ENCODE results near the gene SHISA5.

SHISA5 gene

GRCh38 chr3:48429960-48430707 lies 73.8 kb downstream of the SHISA5 start, which contains the start of gene PLXNB1:
Gene PLXNB1, minus strand, starts transcription at chr3:48430086. Its CDS starts 5,475 bp downstream, at chr3:48424611.
- H3K27ac ChIP-seq (ENCODE audit: low read length) = no peak within 1 kb of the TSS; the same call in 1 of the 2 replicates
- DNase-seq = peak; percentile 39

GRCh38 chr3:48429317-48429959 lies 74.5 kb downstream of the SHISA5 start:
- Histone ChIP-seq H3K36me3 (ENCODE audit: insufficient read depth, low read length) (peaks cover 25% of the 10 kb centered on the region), H4K20me1 (ENCODE audit: insufficient read depth, low read length) (peaks cover 5% of the 10 kb centered on the region), H3K9me3 (ENCODE audit: insufficient read depth, low read length, severe bottlenecking) (no peaks in the 10 kb centered on the region), H3K9ac (ENCODE audit: low read depth, low read length) (peak overlapping the region; percentile 71), H3K4me3 (ENCODE audit: low read depth in 1 of 2, low read length in 2 of 2) (peak overlapping the region; percentile 26 to 62; a peak in 3 of 4 replicates), H3K27me3 (ENCODE audit: insufficient read depth, low read length, poor library complexity) (peaks cover 19% of the 10 kb centered on the region), H3K4me1 (ENCODE audit: insufficient read depth, low read length) (peaks cover 26% of the 10 kb centered on the region), H3K4me2 (ENCODE audit: insufficient read depth, low read length) (peak overlapping the region; percentile 80), H2AFZ (ENCODE audit: low read depth, low read length) (peak overlapping the region; percentile 72), H3K27ac (ENCODE audit: low read length) (no peak overlapping the region; the same call in 1 of the 2 replicates), H3K79me2 (ENCODE audit: insufficient read depth, low read length) (no peaks in the 10 kb centered on the region)
- peak; percentile 73 for ATAC-seq (ENCODE audit: insufficient read depth, low read depth)
- TF ChIP-seq EZH2 (IDR thresholded peaks at IDR 0.05; ENCODE audit: borderline replicate concordance, low read depth, low read length, severe bottlenecking) (no peak), CTCF (IDR thresholded peaks at IDR 0.05; ENCODE audit: borderline replicate concordance, extremely low read depth, low read length, poor library complexity, severe bottlenecking) (no peak)
- peak; percentile 65 for DNase-seq

More at GRCh38 chr3:48429960-48430707, 73.8 kb downstream of the SHISA5 start, which contains the start of gene PLXNB1:
- H2AFZ ChIP-seq (ENCODE audit: low read depth, low read length) = peak within 1 kb of the TSS; percentile 72
- peaks cover 19% of the 10 kb centered on the region for H3K27me3 ChIP-seq (ENCODE audit: insufficient read depth, low read length, poor library complexity)
- no peaks in the 10 kb centered on the region for H3K79me2 ChIP-seq (ENCODE audit: insufficient read depth, low read length)
- peak; percentile 17; the same call in 2 of the 3 replicates for ATAC-seq (ENCODE audit: insufficient read depth, low read depth)
- H4K20me1 ChIP-seq (ENCODE audit: insufficient read depth, low read length) = peaks cover 6% of the 10 kb centered on the region
- H3K4me1 ChIP-seq (ENCODE audit: insufficient read depth, low read length) = peaks cover 26% of the 10 kb centered on the region
- peaks cover 27% of the 10 kb centered on the region for H3K36me3 ChIP-seq (ENCODE audit: insufficient read depth, low read length)
- H3K9ac ChIP-seq (ENCODE audit: low read depth, low read length) = peak within 1 kb of the TSS; percentile 71
- H3K4me3 ChIP-seq (ENCODE audit: low read depth in 1 of 2, low read length in 2 of 2) = peak within 1 kb of the TSS; percentile 26 to 62; a peak in 3 of 4 replicates
- TF ChIP-seq CTCF (IDR thresholded peaks at IDR 0.05; ENCODE audit: borderline replicate concordance, extremely low read depth, low read length, poor library complexity, severe bottlenecking) (no peak), EZH2 (IDR thresholded peaks at IDR 0.05; ENCODE audit: borderline replicate concordance, low read depth, low read length, severe bottlenecking) (no peak)
- peak within 1 kb of the TSS; percentile 80 for H3K4me2 ChIP-seq (ENCODE audit: insufficient read depth, low read length)
- H3K9me3 ChIP-seq (ENCODE audit: insufficient read depth, low read length, severe bottlenecking) = no peaks in the 10 kb centered on the region

GRCh38 chr3:48428572-48429316 lies 75.2 kb downstream of the SHISA5 start:
- no peaks in the 10 kb centered on the region for H3K9me3 ChIP-seq (ENCODE audit: insufficient read depth, low read length, severe bottlenecking)
- H3K79me2 ChIP-seq (ENCODE audit: insufficient read depth, low read length) = no peaks in the 10 kb centered on the region
- peak overlapping the region; percentile 26 to 62; a peak in 3 of 4 replicates for H3K4me3 ChIP-seq (ENCODE audit: low read depth in 1 of 2, low read length in 2 of 2)
- H3K36me3 ChIP-seq (ENCODE audit: insufficient read depth, low read length) = peaks cover 20% of the 10 kb centered on the region
- TF ChIP-seq CTCF (IDR thresholded peaks at IDR 0.05; ENCODE audit: borderline replicate concordance, extremely low read depth, low read length, poor library complexity, severe bottlenecking) = no peak
- peak; percentile 90 for TF ChIP-seq EZH2 (IDR thresholded peaks at IDR 0.05; ENCODE audit: borderline replicate concordance, low read depth, low read length, severe bottlenecking)
- H3K4me1 ChIP-seq (ENCODE audit: insufficient read depth, low read length) = peaks cover 26% of the 10 kb centered on the region
- H4K20me1 ChIP-seq (ENCODE audit: insufficient read depth, low read length) = peaks cover 5% of the 10 kb centered on the region
- peak; percentile 29 for DNase-seq
- peak overlapping the region; percentile 80 for H3K4me2 ChIP-seq (ENCODE audit: insufficient read depth, low read length)
- H3K27me3 ChIP-seq (ENCODE audit: insufficient read depth, low read length, poor library complexity) = peaks cover 19% of the 10 kb centered on the region
- H3K27ac ChIP-seq (ENCODE audit: low read length) = no peak overlapping the region; the same call in 1 of the 2 replicates
- no peak; the same call in none of the 3 replicates for ATAC-seq (ENCODE audit: insufficient read depth, low read depth)
- peak overlapping the region; percentile 71 for H3K9ac ChIP-seq (ENCODE audit: low read depth, low read length)
- H2AFZ ChIP-seq (ENCODE audit: low read depth, low read length) = peak overlapping the region; percentile 72
